ENCODE measurements around the gene NFXL1. TPM values are rescaled to one million over a fixed set of nuclear protein-coding genes. Genes with fewer than 3 reads are reported as not detected.

NFXL1 gene
- total and polyA plus RNA-seq, 2 of the 4 experiments (the other 2 are of a cell fraction) = 13.9 to 23.1 TPM

DNA sequence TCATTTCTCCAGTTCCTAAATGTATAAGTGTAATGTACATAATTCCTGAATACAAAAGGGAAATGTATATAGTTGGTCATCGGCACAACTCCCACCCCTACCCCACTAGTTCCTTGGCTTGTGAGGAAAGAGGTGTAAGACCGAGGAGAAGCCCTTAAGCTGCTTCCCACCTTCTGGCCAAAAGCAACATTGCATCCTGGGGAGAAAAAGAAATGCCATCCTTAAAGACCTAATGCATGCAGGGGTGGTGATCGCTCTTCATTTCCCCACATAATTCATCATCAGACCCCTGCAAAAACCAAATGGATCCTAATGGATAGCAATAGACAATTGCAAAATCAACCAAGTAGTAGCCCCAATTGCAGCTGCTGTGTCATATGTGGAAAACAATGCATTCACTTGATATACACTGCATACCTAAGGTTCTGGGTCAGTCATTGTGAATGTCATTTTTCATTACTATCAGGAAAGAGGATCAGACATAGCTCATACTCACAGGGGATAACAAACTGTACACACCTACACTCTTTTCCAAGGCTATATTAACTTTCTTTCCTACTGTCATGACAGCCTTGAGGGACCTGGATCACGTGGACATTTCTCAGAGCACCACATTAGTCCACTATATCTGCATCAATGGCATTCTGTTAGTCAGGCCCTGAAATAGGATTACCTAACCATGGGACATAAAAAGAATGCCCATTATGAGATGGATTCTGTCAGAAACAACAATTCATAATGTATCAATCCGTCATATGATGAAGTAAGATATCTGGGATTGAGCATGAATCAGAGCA lies 31.7 kb upstream of the NFXL1 start:
- Histone ChIP-seq H3K27me3 (ENCODE audit: control insufficient read depth, insufficient read depth, low read length) (peaks cover 2% of the 10 kb centered on the region; the same call in 1 of the 2 replicates), H3K56ac (ENCODE audit: extremely low read depth, insufficient read depth, low read length) (no peak overlapping the region), H3K4ac (ENCODE audit: low read depth, low read length) (no peak overlapping the region), H3K4me2 (ENCODE audit: low read depth, low read length) (no peak overlapping the region), H3K27ac (ENCODE audit: insufficient read depth, low read length) (no peak overlapping the region), H4K5ac (ENCODE audit: low read depth, low read length) (no peak overlapping the region), H2BK5ac (ENCODE audit: low read depth, low read length, poor library complexity, severe bottlenecking) (no peak overlapping the region), H3K36me3 (ENCODE audit: control insufficient read depth, insufficient read depth, low read length) (no peaks in the 10 kb centered on the region), H3K23ac (ENCODE audit: low read depth, low read length) (no peak overlapping the region), H3K18ac (ENCODE audit: low read depth, low read length) (no peak overlapping the region), H3K4me3 (ENCODE audit: insufficient read depth, low read depth, low read length) (no peak overlapping the region), H4K8ac (ENCODE audit: low read depth in 2 of 2, low read length in 2 of 2) (no peak overlapping the region), H3K14ac (replicated peaks; ENCODE audit: low read depth, low read length) (no peak overlapping the region), H3K9me3 (ENCODE audit: control insufficient read depth, insufficient read depth, low read length) (no peaks in the 10 kb centered on the region), H2AK9ac (replicated peaks; ENCODE audit: low read depth, low read length, poor library complexity) (no peak overlapping the region), H3K9ac (ENCODE audit: low read depth, low read length) (no peak overlapping the region), H2AK5ac (ENCODE audit: low read depth, low read length) (no peak overlapping the region), H3K79me1 (ENCODE audit: low read depth in 1 of 2, low read length in 2 of 2) (no peaks in the 10 kb centered on the region), H2BK15ac (ENCODE audit: low read depth, low read length) (no peak overlapping the region), H3K4me1 (ENCODE audit: control insufficient read depth, insufficient read depth, low read length) (no peaks in the 10 kb centered on the region), H4K20me1 (ENCODE audit: insufficient read depth, low read length) (no peaks in the 10 kb centered on the region), H3K9me1 (ENCODE audit: insufficient read depth, low read length) (no peaks in the 10 kb centered on the region), H2BK120ac (ENCODE audit: low read depth, low read length) (no peak overlapping the region), H2AFZ (replicated peaks; ENCODE audit: low read length, poor library complexity) (no peak overlapping the region), H2BK20ac (ENCODE audit: low read depth, low read length) (no peak overlapping the region), H4K91ac (ENCODE audit: insufficient read depth, low read depth, low read length) (no peak overlapping the region)
- ChIA-PET POLR2A (ENCODE audit: unreplicated experiment) (no interaction called here), CTCF (no interaction called here)
- BruUV-seq (replicated peaks) = no TSS peak
- TF ChIP-seq NFE2L2 (IDR thresholded peaks at IDR 0.05; ENCODE audit: low read depth, low read length) (no peak), RAD21 (IDR thresholded peaks at IDR 0.05; ENCODE audit: low read length) (no peak), FOS (IDR thresholded peaks at IDR 0.05; ENCODE audit: low read depth, low read length) (no peak), BHLHE40 (IDR thresholded peaks at IDR 0.05; ENCODE audit: low read depth, low read length) (no peak), MAFK (IDR thresholded peaks at IDR 0.05; ENCODE audit: low read depth, low read length) (no peak), SMC3 (IDR thresholded peaks at IDR 0.05; ENCODE audit: low read depth, low read length) (no peak), POLR2A (IDR thresholded peaks at IDR 0.05; ENCODE audit: low read depth, low read length) (no peak), RFX5 (IDR thresholded peaks at IDR 0.05; ENCODE audit: low read depth, low read length) (no peak), MXI1 (IDR thresholded peaks at IDR 0.05; ENCODE audit: borderline replicate concordance, low read depth, low read length) (no peak), MAZ (IDR thresholded peaks at IDR 0.05; ENCODE audit: borderline replicate concordance, low read depth, low read length) (no peak), RCOR1 (IDR thresholded peaks at IDR 0.05; ENCODE audit: insufficient replicate concordance, low read length) (no peak), CEBPB (IDR thresholded peaks at IDR 0.05; ENCODE audit: low read depth, low read length) (no peak), CHD1 (IDR thresholded peaks at IDR 0.05; ENCODE audit: low read depth, low read length) (no peak)
- TF ChIP-seq, protein P1, sequence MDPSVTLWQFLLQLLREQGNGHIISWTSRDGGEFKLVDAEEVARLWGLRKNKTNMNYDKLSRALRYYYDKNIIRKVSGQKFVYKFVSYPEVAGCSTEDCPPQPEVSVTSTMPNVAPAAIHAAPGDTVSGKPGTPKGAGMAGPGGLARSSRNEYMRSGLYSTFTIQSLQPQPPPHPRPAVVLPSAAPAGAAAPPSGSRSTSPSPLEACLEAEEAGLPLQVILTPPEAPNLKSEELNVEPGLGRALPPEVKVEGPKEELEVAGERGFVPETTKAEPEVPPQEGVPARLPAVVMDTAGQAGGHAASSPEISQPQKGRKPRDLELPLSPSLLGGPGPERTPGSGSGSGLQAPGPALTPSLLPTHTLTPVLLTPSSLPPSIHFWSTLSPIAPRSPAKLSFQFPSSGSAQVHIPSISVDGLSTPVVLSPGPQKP (IDR thresholded peaks at IDR 0.05; ENCODE audit: borderline replicate concordance, low read depth, low read length) = no peak
- TF ChIP-seq, protein P2, sequence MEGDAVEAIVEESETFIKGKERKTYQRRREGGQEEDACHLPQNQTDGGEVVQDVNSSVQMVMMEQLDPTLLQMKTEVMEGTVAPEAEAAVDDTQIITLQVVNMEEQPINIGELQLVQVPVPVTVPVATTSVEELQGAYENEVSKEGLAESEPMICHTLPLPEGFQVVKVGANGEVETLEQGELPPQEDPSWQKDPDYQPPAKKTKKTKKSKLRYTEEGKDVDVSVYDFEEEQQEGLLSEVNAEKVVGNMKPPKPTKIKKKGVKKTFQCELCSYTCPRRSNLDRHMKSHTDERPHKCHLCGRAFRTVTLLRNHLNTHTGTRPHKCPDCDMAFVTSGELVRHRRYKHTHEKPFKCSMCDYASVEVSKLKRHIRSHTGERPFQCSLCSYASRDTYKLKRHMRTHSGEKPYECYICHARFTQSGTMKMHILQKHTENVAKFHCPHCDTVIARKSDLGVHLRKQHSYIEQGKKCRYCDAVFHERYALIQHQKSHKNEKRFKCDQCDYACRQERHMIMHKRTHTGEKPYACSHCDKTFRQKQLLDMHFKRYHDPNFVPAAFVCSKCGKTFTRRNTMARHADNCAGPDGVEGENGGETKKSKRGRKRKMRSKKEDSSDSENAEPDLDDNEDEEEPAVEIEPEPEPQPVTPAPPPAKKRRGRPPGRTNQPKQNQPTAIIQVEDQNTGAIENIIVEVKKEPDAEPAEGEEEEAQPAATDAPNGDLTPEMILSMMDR (conservative IDR thresholded peaks at IDR 0.05; ENCODE audit: low read depth, low read length) = no peak
- TF ChIP-seq, protein P3, sequence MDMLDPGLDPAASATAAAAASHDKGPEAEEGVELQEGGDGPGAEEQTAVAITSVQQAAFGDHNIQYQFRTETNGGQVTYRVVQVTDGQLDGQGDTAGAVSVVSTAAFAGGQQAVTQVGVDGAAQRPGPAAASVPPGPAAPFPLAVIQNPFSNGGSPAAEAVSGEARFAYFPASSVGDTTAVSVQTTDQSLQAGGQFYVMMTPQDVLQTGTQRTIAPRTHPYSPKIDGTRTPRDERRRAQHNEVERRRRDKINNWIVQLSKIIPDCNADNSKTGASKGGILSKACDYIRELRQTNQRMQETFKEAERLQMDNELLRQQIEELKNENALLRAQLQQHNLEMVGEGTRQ (IDR thresholded peaks at IDR 0.05; ENCODE audit: low read depth, low read length) = no peak
- in situ Hi-C loops (cut with MboI; ENCODE audit: low sequenced_read_pairs) = no loop called here
- DNase-seq (no peak), ATAC-seq (ENCODE audit: low read depth) (no peak)
- no CpG with 5 or more reads among the region's 5 CpGs for WGBS, 2 experiments (ENCODE audit: extremely low coverage in 2 of 2, insufficient read length in 1 of 2)
- dilution Hi-C loops (cut with HindIII; ENCODE audit: low sequenced_read_pairs, unreplicated experiment) = no loop called here
- intact Hi-C loops (cut with micrococcal nuclease) = no loop called here
